Activated CD4-positive, alpha-beta T cell treated with anti-CD3 and anti-CD28 coated beads for 1 hour (primary cell): ENCODE data around the gene APBA2.

Source experiments
- DNase-seq: peaks from one replicate; pipeline ENCODE4 v3.0.0-alpha.2; 2020

Gene APBA2

GRCh38 chr15:28897861-28898585, 12.2 kb downstream of the APBA2 start:
- no peak for DNase-seq

GRCh38 chr15:28899061-28899738, 13.4 kb downstream of the APBA2 start:
- DNase-seq: no peak

DNA sequence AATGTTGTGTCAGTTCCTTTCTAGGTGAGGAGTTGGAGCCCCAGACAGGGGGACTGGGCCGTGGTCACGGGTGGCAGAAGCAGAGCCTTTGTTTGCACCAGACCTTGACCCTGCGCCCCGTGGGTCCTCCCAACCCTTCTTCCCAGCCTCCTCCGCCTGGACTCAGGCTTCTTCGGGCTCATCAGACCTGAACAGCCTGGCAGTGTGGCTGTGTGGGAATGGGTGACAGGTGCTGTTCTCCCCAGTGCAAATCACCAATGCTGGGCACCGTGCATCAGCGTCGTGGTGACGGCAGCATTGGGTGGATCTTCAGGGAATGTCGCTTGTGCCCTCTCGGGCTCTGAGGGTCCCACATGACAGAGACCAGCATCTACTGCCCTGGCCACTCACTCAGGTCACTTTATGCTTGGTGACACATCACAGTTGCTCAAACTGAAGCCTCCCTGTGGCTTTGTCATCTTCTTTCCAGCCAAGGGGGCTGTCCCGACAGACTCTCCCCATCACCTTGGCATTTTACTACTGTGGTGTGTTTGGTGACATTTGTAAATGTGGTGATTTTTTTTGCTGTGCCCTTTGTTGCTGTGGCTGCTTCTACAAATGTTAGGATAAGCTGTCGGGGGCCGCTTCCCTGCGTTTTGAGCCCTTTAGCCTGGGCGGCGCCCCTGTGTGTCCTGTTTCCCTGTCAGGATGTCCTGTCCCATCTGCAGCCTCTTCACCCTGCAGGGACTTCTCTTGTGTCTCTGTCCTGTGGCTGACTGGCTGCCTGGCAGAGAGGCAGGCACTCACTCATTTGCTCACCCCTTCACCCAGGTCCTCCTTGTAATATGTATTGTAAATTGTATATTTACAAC, 14.5 kb downstream of the APBA2 start:
- DNase-seq: no peak

DNA sequence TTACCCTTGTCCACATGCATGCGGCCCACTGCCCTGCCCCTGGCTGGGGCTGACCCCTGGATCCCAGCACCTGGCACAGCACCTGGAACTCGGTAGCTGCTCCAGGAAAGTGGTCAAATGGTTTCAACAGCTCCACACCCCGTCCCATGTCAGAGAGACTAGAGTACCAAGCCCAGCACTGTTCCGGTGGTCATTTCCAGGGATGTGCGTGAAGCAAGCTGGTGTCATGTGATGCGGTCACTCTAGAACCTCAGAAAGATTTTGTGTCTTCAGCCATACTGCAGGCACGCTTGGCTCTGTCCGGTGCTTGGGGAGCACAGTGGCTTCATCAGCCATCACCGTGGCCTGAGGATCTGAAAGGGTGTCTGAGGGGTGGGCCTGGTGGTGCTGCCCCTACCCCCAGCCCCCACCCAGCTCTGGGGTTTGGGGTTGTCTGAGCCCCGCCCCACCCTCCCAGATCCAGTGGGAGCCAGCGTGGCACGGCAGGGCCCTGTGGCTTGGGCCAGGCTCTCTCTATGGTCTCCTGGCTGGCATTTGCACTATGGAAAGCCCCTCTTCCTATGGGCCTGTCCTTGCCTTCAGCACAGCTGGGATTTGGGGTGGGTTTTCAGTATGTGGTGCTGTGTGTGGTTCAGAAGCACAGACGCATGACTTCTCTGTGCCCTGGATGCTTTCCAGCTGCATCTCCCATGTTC, 15.3 kb downstream of the APBA2 start:
- DNase-seq: no peak

- no peak for DNase-seq
Measured at GRCh38 chr15:28901587-28901980, 15.8 kb downstream of the APBA2 start.

- no peak for DNase-seq
Measured at GRCh38 chr15:28901987-28902745, 16.4 kb downstream of the APBA2 start.

- no peak for DNase-seq
Measured at GRCh38 chr15:28902856-28903255, 17.1 kb downstream of the APBA2 start.

GRCh38 chr15:28903555-28903954, 17.8 kb downstream of the APBA2 start:
- DNase-seq: no peak

DNA sequence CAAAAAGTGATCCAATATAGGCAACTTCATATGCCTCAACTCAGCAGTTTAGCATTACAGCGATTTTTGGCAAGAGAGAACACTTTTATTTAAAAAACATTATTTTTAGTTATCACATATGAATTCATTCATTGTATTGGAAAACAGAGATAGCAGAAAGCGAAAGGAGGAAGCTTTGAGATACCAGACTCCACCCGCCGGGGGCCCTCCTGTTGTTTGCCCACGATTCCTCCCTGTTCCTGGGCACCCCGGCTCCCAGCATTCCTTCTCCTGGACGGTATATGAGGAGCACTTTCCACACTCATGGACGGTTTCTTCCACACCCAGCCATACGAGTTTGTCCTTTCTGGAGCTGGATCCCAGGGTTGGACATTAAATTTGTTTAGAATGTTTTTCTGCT, 18.2 kb downstream of the APBA2 start:
- DNase-seq: no peak

DNA sequence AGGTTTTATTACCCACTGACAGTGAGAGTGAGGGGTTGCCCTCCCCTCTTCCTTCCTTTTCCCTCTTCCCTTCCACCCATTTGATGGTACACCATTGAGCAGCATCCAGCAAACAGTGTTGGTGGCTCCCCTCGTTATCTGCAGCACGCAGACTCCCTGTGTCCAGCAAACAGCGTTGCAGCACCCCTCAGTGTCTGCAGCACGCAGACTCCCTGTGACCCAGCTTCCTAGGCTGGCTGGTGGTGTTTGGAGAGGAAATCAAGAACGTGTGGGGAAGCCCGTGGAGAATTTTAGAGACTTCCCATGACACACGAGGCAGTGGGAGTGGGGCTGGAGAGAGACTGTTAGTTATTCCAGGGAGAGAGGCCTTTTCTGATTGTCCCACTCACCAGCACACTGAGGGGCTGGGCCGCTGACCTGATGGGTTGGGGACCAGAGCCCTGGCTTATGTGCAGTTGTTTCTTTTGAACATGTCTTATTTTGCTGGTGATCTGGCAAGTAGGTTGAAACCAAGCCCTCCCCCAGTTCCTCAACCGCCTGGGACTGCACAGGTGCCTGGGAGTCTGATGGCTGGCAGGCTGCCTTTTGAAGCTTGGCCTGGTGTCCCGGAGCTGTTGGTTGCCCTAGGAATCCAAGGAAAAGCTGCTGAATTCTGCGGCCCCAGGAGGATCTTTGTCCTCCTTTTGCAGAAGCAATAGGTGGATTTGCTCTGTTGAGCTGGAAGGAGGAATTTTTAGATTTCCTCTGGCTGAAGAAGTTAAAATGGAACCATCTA, 19.0 kb downstream of the APBA2 start:
- DNase-seq: no peak

DNA sequence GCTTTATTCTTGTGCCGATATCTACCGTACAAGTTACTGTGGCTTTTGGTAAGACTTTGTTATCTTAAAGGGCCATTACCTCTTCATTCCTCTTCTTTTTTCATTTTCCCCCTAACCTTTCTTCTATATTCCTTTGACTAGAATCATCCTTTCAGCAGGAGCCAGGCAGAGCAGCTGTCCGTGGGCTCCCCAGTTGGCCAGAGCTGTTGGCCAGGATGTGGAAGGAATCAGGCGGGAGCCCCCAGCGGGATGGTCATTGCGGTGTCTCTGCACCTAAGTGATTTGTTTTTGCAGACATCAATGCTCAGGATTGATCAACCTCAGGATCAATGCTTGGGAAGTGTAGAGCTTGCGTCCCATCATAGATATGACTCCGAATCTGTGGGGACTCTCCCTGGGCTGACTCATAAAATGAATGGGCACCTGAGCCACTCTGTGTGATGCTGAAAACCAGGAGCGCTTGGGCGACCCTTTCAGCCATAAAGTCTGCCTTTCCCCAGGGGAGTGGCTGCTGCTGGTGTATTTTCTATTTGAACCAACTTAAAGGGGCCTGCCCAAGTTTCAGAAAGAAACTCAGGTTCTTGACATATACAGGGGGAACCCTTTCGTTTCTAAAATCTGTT, 21.7 kb downstream of the APBA2 start:
- DNase-seq: no peak

DNA sequence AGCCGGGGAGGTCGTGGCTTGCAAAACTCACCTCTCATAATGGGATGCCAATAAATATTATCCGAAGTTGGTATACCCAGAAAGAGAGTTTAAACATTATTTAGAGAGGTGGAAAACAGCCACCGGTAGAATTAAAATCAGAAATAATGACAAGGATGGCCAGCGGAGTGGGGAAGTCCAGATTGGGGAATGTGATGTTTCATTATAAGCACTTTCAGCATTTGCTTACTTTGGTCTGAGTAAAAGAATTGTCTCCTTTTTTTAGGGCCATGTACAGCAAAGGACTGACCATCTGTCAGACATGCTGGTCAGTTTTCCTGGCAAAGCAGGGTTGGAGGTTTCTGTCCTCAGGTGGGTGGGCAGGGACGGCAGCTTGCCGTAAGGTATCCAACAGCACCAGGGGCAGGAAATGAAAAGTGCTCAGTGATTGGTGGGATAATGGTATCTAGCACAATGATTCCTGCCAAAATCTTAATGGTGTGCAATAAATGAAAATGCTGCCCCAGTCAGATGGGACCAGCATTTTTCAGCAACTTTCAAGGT, 24.3 kb downstream of the APBA2 start:
- no peak for DNase-seq

GRCh38 chr15:28911310-28911931, 25.6 kb downstream of the APBA2 start:
- DNase-seq: no peak

DNA sequence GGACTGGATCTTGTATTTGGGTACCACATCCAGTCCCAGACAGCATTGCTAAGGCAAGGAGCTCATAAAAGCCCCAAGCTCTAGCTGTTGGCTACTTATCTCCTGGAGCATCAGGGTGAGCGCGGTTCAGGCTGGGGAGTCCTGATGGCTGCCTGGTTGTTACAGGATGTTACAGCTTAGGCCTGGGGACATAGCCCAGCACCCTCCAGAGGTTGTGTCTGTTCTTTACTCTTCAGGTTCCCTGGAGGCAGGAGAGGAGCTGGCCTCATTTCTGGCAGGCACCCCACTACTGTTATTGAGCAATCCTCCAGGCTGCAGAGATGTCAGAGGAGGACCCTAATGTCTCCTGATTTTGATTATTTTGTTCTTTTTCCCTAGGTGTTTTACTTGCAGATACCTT, 26.6 kb downstream of the APBA2 start:
- DNase-seq: no peak

DNA sequence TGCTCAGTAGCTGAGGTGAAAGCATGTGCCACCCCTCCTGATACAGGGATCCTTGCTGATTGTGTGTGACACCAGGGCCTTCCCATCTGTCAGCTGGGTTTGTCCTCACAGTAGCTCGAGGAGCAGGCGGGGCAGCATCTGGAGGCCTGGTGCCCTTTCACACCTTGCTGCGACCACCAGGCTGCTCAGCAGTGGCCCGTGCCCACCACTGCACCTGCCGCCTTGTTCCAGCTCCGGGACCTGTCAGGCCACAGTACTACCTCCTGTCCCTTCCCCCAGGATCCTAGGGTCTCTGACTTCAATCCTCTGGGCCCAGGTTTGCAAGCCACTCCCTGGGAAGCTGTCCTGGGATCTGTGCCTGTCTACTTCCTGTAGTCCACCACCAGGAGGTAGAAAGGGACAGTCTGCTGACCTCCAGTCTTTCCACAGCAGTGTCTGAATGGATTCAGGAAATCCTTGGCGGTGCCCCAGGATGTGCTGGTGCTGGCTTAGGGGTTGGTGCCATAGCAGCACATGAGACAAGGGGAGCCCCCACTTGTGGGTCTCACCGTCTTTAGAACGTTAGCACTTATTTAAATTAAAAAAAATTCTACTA, 27.5 kb downstream of the APBA2 start:
- no peak for DNase-seq

DNA sequence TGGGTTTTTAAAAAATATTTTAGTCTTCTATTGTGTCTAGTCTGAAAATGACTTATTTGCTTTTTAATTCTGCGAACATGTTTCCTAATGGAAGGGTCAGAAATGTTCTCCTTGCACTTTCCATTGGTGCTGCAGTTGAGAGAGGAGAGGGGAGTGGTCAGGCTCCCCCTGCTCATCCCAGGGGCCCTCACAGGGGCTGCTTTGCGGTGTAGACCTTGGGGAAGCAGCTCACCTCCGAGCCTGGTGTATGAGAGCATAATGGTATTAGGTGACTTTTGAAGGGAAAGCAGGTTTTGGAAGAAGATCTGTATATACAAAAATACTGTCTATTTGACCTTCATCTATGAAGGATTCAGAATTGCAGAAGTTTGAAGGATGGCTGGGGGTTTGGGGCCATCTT, 28.3 kb downstream of the APBA2 start:
- no peak for DNase-seq

- DNase-seq: no peak
Measured at GRCh38 chr15:28914483-28915023, 28.8 kb downstream of the APBA2 start.

GRCh38 chr15:28915041-28915810, 29.5 kb downstream of the APBA2 start:
- no peak for DNase-seq

DNA sequence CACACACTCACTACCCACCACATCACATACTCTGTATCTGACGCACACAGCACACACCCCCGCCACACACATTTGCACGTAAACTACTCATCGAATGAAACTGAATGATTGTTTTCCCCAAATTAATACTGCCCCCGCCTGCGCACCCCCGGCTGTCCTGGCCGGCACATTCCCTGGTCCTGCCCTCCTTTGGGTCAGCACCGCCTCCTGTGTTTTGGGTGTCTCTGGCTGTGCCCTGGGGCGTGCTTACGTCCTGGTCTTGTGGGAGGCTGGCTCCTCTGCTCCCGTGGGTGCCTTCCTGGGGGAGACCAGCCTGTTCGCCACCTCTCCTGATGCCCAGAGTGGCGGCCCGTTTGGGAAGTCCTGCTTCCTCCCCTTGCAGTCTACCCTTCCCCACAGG, 30.2 kb downstream of the APBA2 start:
- no peak for DNase-seq
